HEK293T (cell line): ENCODE measurements around the gene CBX6.

Experiments used
- ARNT ChIP-seq: fragments of 450-650 bp; IDR thresholded peaks from 2 replicates; pipeline ENCODE4 v1.6.1; 2017; ENCODE audit warnings: mild to moderate bottlenecking
- BHLHE40 ChIP-seq: fragments of 450-650 bp; IDR thresholded peaks from 2 replicates; pipeline ENCODE4 v1.6.1; 2016; ENCODE audit warnings: mild to moderate bottlenecking, moderate library complexity, borderline replicate concordance
- ELF4 ChIP-seq: fragments of 450-650 bp; IDR thresholded peaks from 2 replicates; pipeline ENCODE4 v1.6.1; 2017; ENCODE audit warnings: antibody characterized with exemption
- FOXA1 ChIP-seq: fragments of 450-650 bp; IDR thresholded peaks from 2 replicates; pipeline ENCODE4 v1.6.1; 2016; ENCODE audit warnings: mild to moderate bottlenecking
- FOXK2 ChIP-seq: fragments of 450-650 bp; IDR thresholded peaks from 2 replicates; pipeline ENCODE4 v1.6.1; 2016; ENCODE audit warnings: mild to moderate bottlenecking
- FOXM1 ChIP-seq: fragments of 450-650 bp; IDR thresholded peaks from 2 replicates; pipeline ENCODE4 v1.6.1; 2017; ENCODE audit warnings: mild to moderate bottlenecking, borderline replicate concordance
- HDGF ChIP-seq: fragments of 450-650 bp; IDR thresholded peaks from 2 replicates; pipeline ENCODE4 v1.6.1; 2017; ENCODE audit warnings: antibody characterized with exemption, borderline replicate concordance
- L3MBTL2 ChIP-seq: fragments of 450-650 bp; conservative IDR thresholded peaks from 2 replicates; pipeline ENCODE4 v1.6.1; 2016; ENCODE audit warnings: mild to moderate bottlenecking
- LEF1 ChIP-seq: fragments of 450-650 bp; IDR thresholded peaks from 2 replicates; pipeline ENCODE4 v1.6.1; 2017; ENCODE audit warnings: mild to moderate bottlenecking, borderline replicate concordance
- SP1 ChIP-seq: fragments of 450-650 bp; IDR thresholded peaks from 2 replicates; pipeline ENCODE4 v1.6.1; 2017
- SUZ12 ChIP-seq: fragments of 450-650 bp; IDR thresholded peaks from 2 replicates; pipeline ENCODE4 v1.6.1; 2016; ENCODE audit warnings: mild to moderate bottlenecking
- TARDBP ChIP-seq: fragments of 450-650 bp; IDR thresholded peaks from 2 replicates; pipeline ENCODE4 v1.6.1; 2016
- ZNF384 ChIP-seq: fragments of 450-650 bp; IDR thresholded peaks from 2 replicates; pipeline ENCODE4 v1.6.1; 2016

DNA sequence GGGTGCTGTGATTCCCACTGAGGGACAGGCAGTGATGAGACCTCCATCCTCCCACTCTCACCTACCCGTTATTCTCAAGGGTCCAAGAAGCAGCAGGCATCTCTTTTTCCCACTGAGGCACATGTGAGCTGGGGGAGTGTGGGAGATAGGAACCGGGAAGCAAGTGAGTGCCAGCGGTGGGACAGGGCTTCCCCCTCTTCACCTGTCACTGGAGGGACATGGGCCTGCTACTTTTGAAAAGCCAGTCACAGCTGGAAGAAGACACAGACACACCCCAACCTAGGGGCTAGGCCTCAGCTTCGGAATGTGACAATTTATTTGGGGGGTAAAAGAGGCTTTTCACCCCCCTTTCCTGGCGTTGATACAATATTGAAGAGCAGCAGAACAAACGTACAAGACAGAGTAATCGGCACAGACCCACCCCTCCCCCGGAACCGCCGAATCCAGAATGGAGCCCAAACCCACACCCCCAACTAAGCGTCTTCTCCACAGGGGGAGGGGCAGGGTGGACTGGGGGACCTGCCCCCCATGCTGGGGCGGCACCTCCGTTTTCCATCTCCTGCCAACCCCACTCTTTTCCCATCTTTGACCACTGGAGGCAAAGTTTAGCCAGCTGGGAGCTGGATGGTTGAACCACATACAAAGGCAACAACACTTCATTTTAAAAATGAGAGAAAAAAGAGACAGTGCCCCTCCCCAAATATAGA lies 10.7 kb downstream of the CBX6 start:
- TF ChIP-seq TARDBP = no peak
- no peak for TF ChIP-seq LEF1
- no peak for TF ChIP-seq SP1
- TF ChIP-seq BHLHE40 = no peak
- TF ChIP-seq SUZ12 = no peak
- TF ChIP-seq ELF4 = no peak
- no peak for TF ChIP-seq FOXM1
- TF ChIP-seq FOXK2 = no peak
- no peak for TF ChIP-seq ARNT
- no peak for TF ChIP-seq FOXA1
- no peak for TF ChIP-seq HDGF
- no peak for TF ChIP-seq L3MBTL2
- TF ChIP-seq ZNF384 = no peak
